SU-DHL-6 (cell line): ENCODE data around the gene PLEKHB2.

Experiments used
- H2AFZ ChIP-seq: fragments of 200-600 bp; sonication (generic); 2 replicates; pipeline ENCODE4 v1.6.1; 2014; ENCODE audit warnings: low read depth, mild to moderate bottlenecking, moderate library complexity, mixed read lengths, antibody characterized with exemption, low read length; ENCODE audit not compliant: severe bottlenecking
- H3F3A ChIP-seq: fragments of 200-600 bp; shearing (Covaris generic); 2 replicates; pipeline ENCODE4 v1.6.0; 2016; ENCODE audit warnings: antibody characterized with exemption, mild to moderate bottlenecking; ENCODE audit not compliant: insufficient read depth
- H3K27ac ChIP-seq: fragments of 200-600 bp; sonication (generic); 2 replicates; pipeline ENCODE4 v1.5.1; 2016; ENCODE audit warnings: low read depth, mild to moderate bottlenecking, low read length, moderate library complexity, mixed read lengths
- H3K27me3 ChIP-seq: fragments of 200-600 bp; sonication (generic), shearing (Covaris generic); 2 replicates; pipeline ENCODE4 v1.6.0; 2014; ENCODE audit warnings: mild to moderate bottlenecking, low read length
- H3K36me3 ChIP-seq: fragments of 200-600 bp; sonication (generic); 2 replicates; pipeline ENCODE4 v1.6.1; 2014; ENCODE audit warnings: mild to moderate bottlenecking, low read length, mixed read lengths
- H3K4me2 ChIP-seq: fragments of 300-600, 200-600 bp; shearing (Covaris generic), sonication (generic); 2 replicates; pipeline ENCODE4 v1.6.0; 2014; ENCODE audit warnings: low read length, low read depth, mild to moderate bottlenecking; ENCODE audit not compliant: poor library complexity, severe bottlenecking
- H3K4me3 ChIP-seq: fragments of 200-600 bp; sonication (generic); 2 replicates; pipeline ENCODE4 v1.5.1; 2014; ENCODE audit warnings: antibody characterized with exemption, low read length, mild to moderate bottlenecking, mixed read lengths; ENCODE audit not compliant: insufficient read depth, poor library complexity, severe bottlenecking
- H3K79me2 ChIP-seq: fragments of 200-600 bp; sonication (generic); 2 replicates; pipeline ENCODE4 v1.6.1; 2014; ENCODE audit warnings: mild to moderate bottlenecking, low read length, moderate library complexity; ENCODE audit not compliant: insufficient read depth
- H3K9ac ChIP-seq: fragments of 200-600 bp; sonication (generic); 2 replicates; pipeline ENCODE4 v1.7.0; 2014; ENCODE audit warnings: mild to moderate bottlenecking, low read length
- H3K9me2 ChIP-seq: fragments of 200-600 bp; sonication (generic); replicated peaks from 2 replicates; pipeline ENCODE4 v1.6.1; 2014; ENCODE audit warnings: low read length; ENCODE audit not compliant: insufficient read depth
- H3K9me3 ChIP-seq: fragments of 200-600 bp; sonication (generic); 2 replicates; pipeline ENCODE4 v1.6.1; 2014; ENCODE audit warnings: low read length, mixed read lengths; ENCODE audit not compliant: insufficient read depth
- H4K20me1 ChIP-seq: fragments of 200-600 bp; sonication (generic); 2 replicates; pipeline ENCODE4 v1.6.1; 2014; ENCODE audit warnings: low read depth, mild to moderate bottlenecking, antibody characterized with exemption, low read length, moderate library complexity, mixed read lengths
- EZH2phosphoT487 ChIP-seq: fragments of 200-600 bp; sonication (generic), shearing (Covaris generic); conservative IDR thresholded peaks from 2 replicates; pipeline ENCODE4 v1.6.1; 2018; ENCODE audit warnings: mild to moderate bottlenecking, antibody characterized with exemption, low read length, moderate library complexity, mixed read lengths
- TF ChIP-seq, protein P1 (sequence below): fragments of 200-600 bp; sonication (generic); IDR thresholded peaks from one replicate; pipeline ENCODE4 v1.5.1; 2017; ENCODE audit warnings: antibody characterized with exemption, mild to moderate bottlenecking, low read length, moderate library complexity; ENCODE audit not compliant: insufficient read depth, poor library complexity, severe bottlenecking

PLEKHB2 gene

DNA sequence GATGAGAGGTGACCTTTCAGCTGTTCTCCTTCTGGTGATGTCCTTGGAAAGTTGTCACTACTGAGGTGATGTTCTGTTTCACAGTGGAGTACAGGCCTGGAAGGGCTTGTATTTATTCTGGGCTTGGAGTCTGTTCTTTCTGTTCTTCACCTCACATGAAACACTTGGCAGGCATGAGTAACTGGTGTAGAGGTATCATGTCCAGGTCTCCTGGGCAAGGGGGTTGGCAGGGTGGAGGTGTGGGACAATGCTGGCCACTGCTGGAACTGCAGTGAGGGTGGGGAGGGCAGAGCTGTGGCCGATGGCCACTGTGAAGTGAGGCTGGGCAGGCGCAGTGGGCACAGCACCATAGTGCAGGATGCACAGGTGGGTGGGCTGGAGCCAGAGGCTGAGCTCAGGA lies 35.4 kb downstream of the PLEKHB2 start:
- Histone ChIP-seq H3K27me3 (no peaks in the 10 kb centered on the region), H3K79me2 (0 out of 2 replicates have a peak, but pooled peaks cover 11% of the 10 kb centered on the region), H4K20me1 (no peaks in the 10 kb centered on the region; the same call in 1 of the 2 replicates), H3K4me3 (no peak overlapping the region), H3F3A (peaks cover 16% of the 10 kb centered on the region), H3K9me3 (no peaks in the 10 kb centered on the region), H3K9ac (no peak overlapping the region), H3K9me2 (no peaks in the 10 kb centered on the region), H2AFZ (no peak overlapping the region), H3K36me3 (0 out of 2 replicates have a peak, but pooled peaks cover 5% of the 10 kb centered on the region), H3K4me2 (no peak overlapping the region), H3K27ac (no peak overlapping the region)
- TF ChIP-seq, protein P1, sequence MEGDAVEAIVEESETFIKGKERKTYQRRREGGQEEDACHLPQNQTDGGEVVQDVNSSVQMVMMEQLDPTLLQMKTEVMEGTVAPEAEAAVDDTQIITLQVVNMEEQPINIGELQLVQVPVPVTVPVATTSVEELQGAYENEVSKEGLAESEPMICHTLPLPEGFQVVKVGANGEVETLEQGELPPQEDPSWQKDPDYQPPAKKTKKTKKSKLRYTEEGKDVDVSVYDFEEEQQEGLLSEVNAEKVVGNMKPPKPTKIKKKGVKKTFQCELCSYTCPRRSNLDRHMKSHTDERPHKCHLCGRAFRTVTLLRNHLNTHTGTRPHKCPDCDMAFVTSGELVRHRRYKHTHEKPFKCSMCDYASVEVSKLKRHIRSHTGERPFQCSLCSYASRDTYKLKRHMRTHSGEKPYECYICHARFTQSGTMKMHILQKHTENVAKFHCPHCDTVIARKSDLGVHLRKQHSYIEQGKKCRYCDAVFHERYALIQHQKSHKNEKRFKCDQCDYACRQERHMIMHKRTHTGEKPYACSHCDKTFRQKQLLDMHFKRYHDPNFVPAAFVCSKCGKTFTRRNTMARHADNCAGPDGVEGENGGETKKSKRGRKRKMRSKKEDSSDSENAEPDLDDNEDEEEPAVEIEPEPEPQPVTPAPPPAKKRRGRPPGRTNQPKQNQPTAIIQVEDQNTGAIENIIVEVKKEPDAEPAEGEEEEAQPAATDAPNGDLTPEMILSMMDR, result no peak
- TF ChIP-seq EZH2phosphoT487, result no peak

DNA sequence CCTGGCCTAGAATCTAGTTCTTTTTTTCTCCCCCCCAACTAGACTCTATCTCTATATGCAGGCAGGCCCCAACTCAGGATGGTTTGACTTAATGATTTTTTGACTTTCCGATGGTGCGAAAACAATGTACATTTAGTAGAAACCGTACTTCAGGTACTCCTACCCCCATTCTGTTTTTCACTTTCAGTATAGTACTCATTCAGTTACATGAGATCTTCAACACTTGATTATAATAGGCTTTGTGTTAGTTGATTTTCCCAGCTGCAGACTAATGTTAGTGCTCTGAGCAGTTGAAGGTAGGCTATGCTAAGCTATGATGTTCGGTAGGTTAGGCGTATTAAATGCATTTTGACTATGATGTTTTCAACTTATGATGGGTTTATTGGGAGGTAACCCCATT lies 37.7 kb downstream of the PLEKHB2 start:
- peaks cover 18% of the 10 kb centered on the region for H3F3A ChIP-seq

DNA sequence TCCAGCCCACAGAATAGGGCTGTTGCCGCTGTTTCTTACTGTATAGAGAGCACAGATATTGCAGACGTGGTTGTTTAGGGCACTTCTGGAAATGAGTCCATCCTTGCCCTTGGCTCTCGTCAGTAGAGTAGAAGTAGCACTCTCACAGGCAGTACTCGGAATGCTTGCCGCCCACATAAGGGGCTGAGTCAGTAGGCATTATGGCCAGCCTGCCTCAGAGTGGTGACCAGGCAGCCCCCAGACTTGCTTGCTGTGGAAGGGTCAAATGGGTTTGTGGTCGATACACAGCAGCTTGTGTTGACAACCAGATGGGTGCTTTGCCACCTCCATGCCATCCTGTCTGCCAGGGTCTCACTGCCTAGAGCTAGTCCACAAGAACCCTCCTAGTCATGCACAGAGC lies 38.7 kb downstream of the PLEKHB2 start:
- H3K36me3 ChIP-seq, result 0 out of 2 replicates have a peak, but pooled peaks cover 5% of the 10 kb centered on the region
- H3K4me3 ChIP-seq, result no peak overlapping the region
- no peaks in the 10 kb centered on the region for H3K9me3 ChIP-seq
- no peak overlapping the region for H3K9ac ChIP-seq
- H2AFZ ChIP-seq, result no peak overlapping the region
- H3K27ac ChIP-seq, result no peak overlapping the region
- H3K79me2 ChIP-seq, result no peaks in the 10 kb centered on the region
- no peaks in the 10 kb centered on the region for H3K27me3 ChIP-seq
- H4K20me1 ChIP-seq, result no peaks in the 10 kb centered on the region; the same call in 1 of the 2 replicates
- TF ChIP-seq, protein P1, result no peak
- TF ChIP-seq EZH2phosphoT487, result no peak
- H3K9me2 ChIP-seq, result no peaks in the 10 kb centered on the region
- peaks cover 18% of the 10 kb centered on the region for H3F3A ChIP-seq
- no peak overlapping the region for H3K4me2 ChIP-seq

More for the DNA sequence above, 37.7 kb downstream of the PLEKHB2 start:
- H3K4me2 ChIP-seq, result no peak overlapping the region
- H3K9ac ChIP-seq, result no peak overlapping the region
- H3K9me3 ChIP-seq, result no peaks in the 10 kb centered on the region
- H3K79me2 ChIP-seq, result 0 out of 2 replicates have a peak, but pooled peaks cover 5% of the 10 kb centered on the region
- TF ChIP-seq, protein P1, result no peak
- TF ChIP-seq EZH2phosphoT487, result no peak
- no peaks in the 10 kb centered on the region; the same call in 1 of the 2 replicates for H4K20me1 ChIP-seq
- no peak overlapping the region for H2AFZ ChIP-seq
- no peaks in the 10 kb centered on the region for H3K9me2 ChIP-seq
- no peak overlapping the region for H3K4me3 ChIP-seq
- H3K27ac ChIP-seq, result no peak overlapping the region
- no peaks in the 10 kb centered on the region for H3K27me3 ChIP-seq
- 0 out of 2 replicates have a peak, but pooled peaks cover 5% of the 10 kb centered on the region for H3K36me3 ChIP-seq
